ENCODE data around the gene DPYSL4. TPM values are rescaled to one million over a fixed set of nuclear protein-coding genes. Genes with fewer than 3 reads are reported as not detected.

DPYSL4 gene
- total and polyA plus RNA-seq, 12 donors, result 2.4 to 78.9 (median 30.6) TPM

DNA sequence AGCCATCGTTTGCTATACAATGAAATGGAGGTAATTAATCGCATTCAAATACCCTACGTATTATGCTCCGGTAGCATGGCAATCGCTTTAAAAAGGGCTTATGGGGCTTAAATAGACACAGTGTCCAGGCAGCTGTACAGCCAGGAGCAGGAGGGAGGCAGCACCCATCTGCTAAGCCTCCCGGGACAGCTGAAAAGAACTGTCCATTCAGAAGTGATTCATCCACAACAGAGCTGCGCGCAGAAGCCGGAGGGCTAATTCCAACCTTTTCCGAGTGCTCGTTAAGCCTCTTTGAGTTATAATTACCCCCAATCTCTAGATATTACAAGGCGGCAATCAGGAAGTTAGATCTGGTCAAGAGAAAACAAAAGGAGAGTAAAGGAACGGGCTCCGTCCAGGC, 58.3 kb downstream of the DPYSL4 start:
- TF ChIP-seq, protein P1, sequence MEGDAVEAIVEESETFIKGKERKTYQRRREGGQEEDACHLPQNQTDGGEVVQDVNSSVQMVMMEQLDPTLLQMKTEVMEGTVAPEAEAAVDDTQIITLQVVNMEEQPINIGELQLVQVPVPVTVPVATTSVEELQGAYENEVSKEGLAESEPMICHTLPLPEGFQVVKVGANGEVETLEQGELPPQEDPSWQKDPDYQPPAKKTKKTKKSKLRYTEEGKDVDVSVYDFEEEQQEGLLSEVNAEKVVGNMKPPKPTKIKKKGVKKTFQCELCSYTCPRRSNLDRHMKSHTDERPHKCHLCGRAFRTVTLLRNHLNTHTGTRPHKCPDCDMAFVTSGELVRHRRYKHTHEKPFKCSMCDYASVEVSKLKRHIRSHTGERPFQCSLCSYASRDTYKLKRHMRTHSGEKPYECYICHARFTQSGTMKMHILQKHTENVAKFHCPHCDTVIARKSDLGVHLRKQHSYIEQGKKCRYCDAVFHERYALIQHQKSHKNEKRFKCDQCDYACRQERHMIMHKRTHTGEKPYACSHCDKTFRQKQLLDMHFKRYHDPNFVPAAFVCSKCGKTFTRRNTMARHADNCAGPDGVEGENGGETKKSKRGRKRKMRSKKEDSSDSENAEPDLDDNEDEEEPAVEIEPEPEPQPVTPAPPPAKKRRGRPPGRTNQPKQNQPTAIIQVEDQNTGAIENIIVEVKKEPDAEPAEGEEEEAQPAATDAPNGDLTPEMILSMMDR (IDR thresholded peaks at IDR 0.05), result no peak
- H3K27ac ChIP-seq, result no peak overlapping the region
- DNase-seq (no peak), ATAC-seq (no peak)
- H3K36me3 ChIP-seq, result no peaks in the 10 kb centered on the region
- intact Hi-C loops (cut with DNase I), result no loop called here
- peaks cover 0 to 3% (median 0%) of the 10 kb centered on the region in 7 donors for H3K27me3 ChIP-seq
- H3K9me3 ChIP-seq, result no peaks in the 10 kb centered on the region
- H3K4me3 ChIP-seq, result no peak overlapping the region
- 95% methylated on average over 14 of the region's 14 CpGs for WGBS, 2 donors
- H3K4me1 ChIP-seq, result peaks cover 0 to 6% (median 0%) of the 10 kb centered on the region in 9 donors

DNA sequence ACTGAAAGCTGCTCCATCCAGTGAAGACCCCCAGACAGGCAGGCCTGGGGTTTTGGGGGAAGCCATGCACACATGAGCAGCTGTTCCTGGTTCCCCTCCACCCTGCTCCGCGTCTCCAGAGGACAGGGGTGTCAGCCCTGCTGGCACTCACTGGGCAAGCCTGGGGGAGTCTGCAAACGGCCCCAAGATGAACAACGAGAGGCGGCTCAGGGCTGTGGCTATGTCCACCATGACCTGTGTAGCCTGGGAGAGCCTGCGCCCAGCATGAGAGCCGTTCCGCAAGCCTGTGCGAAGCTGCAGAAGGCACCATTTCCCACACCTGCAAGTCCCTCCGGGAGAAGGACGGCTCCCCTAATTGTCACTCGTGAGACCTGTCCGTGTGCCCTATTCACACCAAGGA, 59.5 kb downstream of the DPYSL4 start:
- H3K27me3 ChIP-seq, result peaks cover 0 to 3% (median 0%) of the 10 kb centered on the region in 7 donors
- H3K4me3 ChIP-seq, result no peak overlapping the region
- H3K9me3 ChIP-seq, result no peaks in the 10 kb centered on the region
- H3K4me1 ChIP-seq, result peaks cover 0 to 6% (median 0%) of the 10 kb centered on the region in 9 donors
- no peak for ATAC-seq
- H3K36me3 ChIP-seq, result no peaks in the 10 kb centered on the region
- intact Hi-C loops (cut with DNase I), result no loop called here
- no peak overlapping the region for H3K27ac ChIP-seq
- DNase-seq, result no peak
- WGBS, 2 donors, result 95 to 98% methylated on average over 13 of the region's 13 CpGs
- TF ChIP-seq, protein P1 (IDR thresholded peaks at IDR 0.05), result no peak

DNA sequence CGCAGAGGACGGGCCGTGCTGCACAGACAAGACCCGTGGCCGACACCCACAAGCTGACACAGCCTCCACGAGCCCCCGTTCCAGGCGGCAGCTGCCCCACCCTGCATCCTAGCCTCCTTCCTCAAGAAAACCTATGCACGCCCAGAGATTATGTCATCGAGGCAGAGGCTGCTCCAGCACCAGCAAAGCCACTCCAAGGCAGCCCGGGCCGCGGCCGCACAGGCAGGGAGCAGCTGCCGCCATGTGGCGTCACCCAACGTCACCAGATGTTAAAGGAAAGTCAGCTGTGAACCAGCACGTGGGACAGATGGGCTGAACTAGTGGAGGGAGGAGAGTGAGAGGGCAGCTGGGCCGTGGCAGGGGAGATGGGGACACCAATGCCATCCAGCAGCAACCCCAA, 61.2 kb downstream of the DPYSL4 start:
- no peak overlapping the region for H3K4me3 ChIP-seq
- peaks cover 0 to 3% (median 0%) of the 10 kb centered on the region in 7 donors for H3K27me3 ChIP-seq
- peaks cover 0 to 6% (median 0%) of the 10 kb centered on the region in 9 donors for H3K4me1 ChIP-seq
- DNase-seq, result no peak
- TF ChIP-seq, protein P1 (IDR thresholded peaks at IDR 0.05), result no peak
- 75 to 78% methylated on average over 19 of the region's 19 CpGs for WGBS, 2 donors
- ATAC-seq, result peak in 5 of 8 donors; percentile 7 to 52 (median 25)
- H3K9me3 ChIP-seq, result no peaks in the 10 kb centered on the region
- H3K27ac ChIP-seq, result no peak overlapping the region
- H3K36me3 ChIP-seq, result no peaks in the 10 kb centered on the region
- intact Hi-C loops (cut with DNase I), result no loop called here

GRCh38 chr10:132248455-132249225, 61.9 kb downstream of the DPYSL4 start:
- 51 to 65% methylated on average over 37 to 38 of the region's 38 CpGs for WGBS, 2 donors
- DNase-seq, result peak in 1 of 2 donors; percentile 73
- H3K4me1 ChIP-seq, result peaks cover 0 to 6% (median 0%) of the 10 kb centered on the region in 9 donors
- peaks cover 0 to 3% (median 0%) of the 10 kb centered on the region in 7 donors for H3K27me3 ChIP-seq
- H3K4me3 ChIP-seq, result peak overlapping the region in 6 of 10 donors; percentile 6 to 43 (median 29)
- intact Hi-C loops (cut with DNase I), result no loop called here
- TF ChIP-seq, protein P1 (IDR thresholded peaks at IDR 0.05), result no peak
- no peaks in the 10 kb centered on the region for H3K36me3 ChIP-seq
- peak in 7 of 8 donors; percentile 26 to 67 (median 40) for ATAC-seq
- H3K27ac ChIP-seq, result no peak overlapping the region
- no peaks in the 10 kb centered on the region for H3K9me3 ChIP-seq
